GM12864 (cell line): ENCODE measurements around the gene COL24A1.
"Not testable (repeated sequence)": the region's sequence is repeated elsewhere in the genome, so short reads cannot be mapped to it uniquely, and the experiment has no call there.

ENCODE experiments used
- DNase-seq: peaks from one replicate; pipeline ENCODE4 v3.0.0-alpha.2; 2011; ENCODE audit warnings: low read depth
- H3K4me3 ChIP-seq: 2 replicates; pipeline ENCODE4 v1.5.1; 2011; ENCODE audit warnings: mild to moderate bottlenecking, low read depth, low read length, control low read depth
- TF ChIP-seq, protein P1 (sequence below): IDR thresholded peaks from 2 replicates; pipeline ENCODE4 v1.5.1; 2011; ENCODE audit warnings: low read depth, mild to moderate bottlenecking, moderate library complexity, low read length, control low read depth, inconsistent platforms; ENCODE audit errors: missing control alignments

Gene COL24A1

DNA sequence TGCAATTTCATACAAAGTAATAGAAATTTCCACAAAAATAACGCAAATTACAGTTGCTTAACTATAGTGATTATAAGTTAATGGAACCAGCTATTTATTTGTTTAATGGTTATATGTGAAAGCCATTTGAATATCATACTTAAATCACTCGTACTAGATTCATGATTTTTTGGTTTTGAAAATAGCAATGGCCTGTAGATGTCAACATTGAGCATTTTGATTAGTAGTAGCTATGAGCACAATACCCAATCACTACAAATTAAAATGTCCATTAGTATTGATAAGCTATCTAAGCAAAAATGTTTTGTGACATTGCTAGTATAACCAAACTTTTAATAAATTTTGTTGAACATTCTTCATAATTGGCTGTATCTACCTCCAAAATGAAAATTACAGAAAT lies 10.0 kb downstream of the COL24A1 start:
- H3K4me3 ChIP-seq, result no peak overlapping the region
- TF ChIP-seq, protein P1, sequence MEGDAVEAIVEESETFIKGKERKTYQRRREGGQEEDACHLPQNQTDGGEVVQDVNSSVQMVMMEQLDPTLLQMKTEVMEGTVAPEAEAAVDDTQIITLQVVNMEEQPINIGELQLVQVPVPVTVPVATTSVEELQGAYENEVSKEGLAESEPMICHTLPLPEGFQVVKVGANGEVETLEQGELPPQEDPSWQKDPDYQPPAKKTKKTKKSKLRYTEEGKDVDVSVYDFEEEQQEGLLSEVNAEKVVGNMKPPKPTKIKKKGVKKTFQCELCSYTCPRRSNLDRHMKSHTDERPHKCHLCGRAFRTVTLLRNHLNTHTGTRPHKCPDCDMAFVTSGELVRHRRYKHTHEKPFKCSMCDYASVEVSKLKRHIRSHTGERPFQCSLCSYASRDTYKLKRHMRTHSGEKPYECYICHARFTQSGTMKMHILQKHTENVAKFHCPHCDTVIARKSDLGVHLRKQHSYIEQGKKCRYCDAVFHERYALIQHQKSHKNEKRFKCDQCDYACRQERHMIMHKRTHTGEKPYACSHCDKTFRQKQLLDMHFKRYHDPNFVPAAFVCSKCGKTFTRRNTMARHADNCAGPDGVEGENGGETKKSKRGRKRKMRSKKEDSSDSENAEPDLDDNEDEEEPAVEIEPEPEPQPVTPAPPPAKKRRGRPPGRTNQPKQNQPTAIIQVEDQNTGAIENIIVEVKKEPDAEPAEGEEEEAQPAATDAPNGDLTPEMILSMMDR, result no peak
- no peak for DNase-seq

- no peak for DNase-seq
Measured at GRCh38 chr1:86140281-86140880, 16.2 kb downstream of the COL24A1 start.

GRCh38 chr1:86138746-86139145 lies 17.8 kb downstream of the COL24A1 start:
- no peak for DNase-seq
- TF ChIP-seq, protein P1, result no peak
- H3K4me3 ChIP-seq, result no peak overlapping the region

More at GRCh38 chr1:86140281-86140880, 16.2 kb downstream of the COL24A1 start:
- TF ChIP-seq, protein P1, result no peak
- H3K4me3 ChIP-seq, result no peak overlapping the region

- H3K4me3 ChIP-seq, result no peak overlapping the region
- TF ChIP-seq, protein P1, result no peak
- no peak for DNase-seq
Measured at GRCh38 chr1:86137436-86137835, 19.1 kb downstream of the COL24A1 start.

- no peak overlapping the region for H3K4me3 ChIP-seq
- TF ChIP-seq, protein P1, result no peak
- no peak for DNase-seq
Measured at GRCh38 chr1:86119214-86119764, 37.3 kb downstream of the COL24A1 start.

- H3K4me3 ChIP-seq, result no peak overlapping the region
- TF ChIP-seq, protein P1, result no peak
- no peak for DNase-seq
Measured at GRCh38 chr1:86114816-86115400, 41.7 kb downstream of the COL24A1 start.

DNA sequence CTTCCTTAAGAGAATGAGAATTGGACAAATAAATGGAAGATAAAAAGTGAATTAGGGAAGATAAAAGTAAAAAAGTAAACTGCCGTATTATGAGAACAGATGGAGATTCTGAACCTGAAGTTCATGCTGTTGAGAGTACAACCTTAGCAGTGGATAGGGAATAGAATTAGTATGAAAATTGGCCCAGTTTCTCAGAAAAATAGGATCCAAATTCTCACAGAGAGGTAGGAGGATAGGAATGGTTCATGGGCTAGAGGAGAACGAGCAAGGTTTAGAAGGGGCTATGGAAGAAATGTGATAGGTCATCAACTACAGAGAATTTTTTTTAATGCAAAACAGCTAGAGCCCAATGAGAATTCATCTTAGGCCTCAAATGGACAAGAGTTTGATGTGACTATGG lies 42.3 kb downstream of the COL24A1 start:
- TF ChIP-seq, protein P1, result no peak
- DNase-seq, result no peak
- no peak overlapping the region for H3K4me3 ChIP-seq

DNA sequence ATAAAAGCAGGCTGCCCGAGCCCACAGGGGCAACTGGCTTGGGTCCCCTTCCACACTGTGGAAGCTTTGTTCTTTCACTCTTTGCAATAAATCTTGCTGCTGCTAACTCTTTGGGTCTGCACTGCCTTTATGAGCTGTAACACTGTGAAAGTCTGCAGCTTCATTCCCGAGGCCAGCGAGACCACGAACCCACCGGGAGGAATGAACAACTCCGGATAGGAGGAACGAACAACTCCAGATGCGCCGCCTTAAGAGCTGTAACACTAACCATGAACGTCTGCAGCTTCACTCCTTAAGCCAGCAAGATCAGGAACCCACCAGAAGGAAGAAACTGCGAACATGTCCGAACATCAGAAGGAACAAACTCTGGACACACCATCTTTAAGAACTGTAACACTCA lies 45.0 kb downstream of the COL24A1 start:
- not testable (repeated sequence) for DNase-seq, H3K4me3 ChIP-seq
